Measurements from ENCODE around the gene EXOC7. TPM values are rescaled to one million over a fixed set of nuclear protein-coding genes. Genes with fewer than 3 reads are reported as not detected.

EXOC7 gene
- total RNA-seq, 5 donors from 2014 or later (not counting 1 experiment from before 2014, with no cell fraction given): 119 to 181 (median 156) TPM

DNA sequence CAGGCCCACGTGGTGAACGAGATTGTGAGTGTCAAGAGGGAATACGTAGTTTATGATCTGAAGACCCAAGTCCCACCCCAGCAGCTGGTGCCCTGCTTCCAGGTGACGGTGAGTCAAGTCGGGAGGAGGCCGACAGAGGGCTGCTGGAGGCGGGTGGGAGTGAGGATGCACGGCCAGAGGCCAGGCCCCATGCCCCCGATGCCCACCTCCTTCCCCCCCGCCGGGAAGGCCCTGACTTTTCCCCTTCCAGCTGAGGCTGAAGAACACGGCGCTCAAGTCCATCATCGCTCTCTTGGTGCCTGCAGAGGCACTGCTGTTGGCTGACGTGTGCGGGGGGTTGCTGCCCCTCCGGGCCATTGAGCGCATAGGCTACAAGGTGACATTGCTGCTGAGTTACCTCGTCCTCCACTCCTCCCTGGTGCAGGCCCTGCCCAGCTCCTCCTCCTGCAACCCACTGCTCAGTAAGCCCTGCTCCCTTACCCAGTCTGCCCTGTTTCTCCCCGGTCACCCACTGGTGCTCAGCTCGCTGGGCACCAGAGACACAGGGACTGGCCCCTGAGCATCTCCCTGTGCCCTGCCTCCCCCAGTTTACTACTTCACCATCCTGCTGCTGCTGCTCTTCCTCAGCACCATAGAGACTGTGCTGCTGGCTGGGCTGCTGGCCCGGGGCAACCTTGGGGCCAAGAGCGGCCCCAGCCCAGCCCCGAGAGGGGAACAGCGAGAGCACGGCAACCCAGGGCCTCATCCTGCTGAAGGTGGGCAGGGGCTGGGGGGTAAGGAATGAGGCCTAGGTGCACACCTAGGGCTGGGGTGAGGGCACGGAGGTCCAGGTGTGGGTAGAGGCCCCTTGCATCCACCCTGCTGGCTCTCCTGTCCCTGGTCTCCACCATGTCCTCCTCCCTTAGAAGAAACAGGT is 22.0 kb downstream of the EXOC7 start:
- Histone ChIP-seq H3K27ac (ENCODE audit: low read length) (no peak overlapping the region), H3K4me1 (ENCODE audit: control insufficient read depth in 1 of 2, extremely low read depth in 1 of 2, insufficient read depth in 2 of 2, low read length in 2 of 2) (peaks cover 5 to 34% of the 10 kb centered on the region in 2 experiments), H3K27me3 (replicated peaks in 1 of 2; ENCODE audit: control insufficient read depth in 2 of 2, extremely low read depth in 1 of 2, insufficient read depth in 2 of 2, low read length in 1 of 2) (peaks cover 2 to 35% of the 10 kb centered on the region in 2 experiments), H3K36me3 (ENCODE audit: control insufficient read depth in 2 of 2, extremely low read depth in 1 of 2, insufficient read depth in 1 of 2, low read length in 1 of 2) (peaks cover 11 to 40% of the 10 kb centered on the region in 2 donors), H3K4me3 (ENCODE audit: control insufficient read depth in 1 of 2, extremely low read depth in 1 of 2, low read length in 1 of 2) (no peak overlapping the region), H3K9me3 (no peaks in the 10 kb centered on the region)
- H3K27ac Mint-ChIP-seq: peak overlapping the region in 1 of 2 donors; percentile 61
- no peak for ATAC-seq (replicated peaks in 1 of 4)
- H3K4me3 Mint-ChIP-seq: no peak overlapping the region
- WGBS (ENCODE audit: insufficient coverage): 91% methylated on average over 22 of the region's 27 CpGs
- H3K4me1 Mint-ChIP-seq: peaks cover 27 to 37% (median 36%) of the 10 kb centered on the region in 3 donors
- DNase-seq: no peak
- H3K9me3 Mint-ChIP-seq: no peaks in the 10 kb centered on the region
- ChIA-PET CTCF (no interaction called here), POLR2A (interaction anchor here in 1 of 2 donors (0.6 kb wide), 1 partner anchor 18 kb away, joined by 4 read pairs; no protein-coding TSS in a partner anchor)
- H3K27me3 Mint-ChIP-seq: peaks cover 3 to 16% of the 10 kb centered on the region in 2 donors
- peaks cover 5% of the 10 kb centered on the region for H3K36me3 Mint-ChIP-seq

DNA sequence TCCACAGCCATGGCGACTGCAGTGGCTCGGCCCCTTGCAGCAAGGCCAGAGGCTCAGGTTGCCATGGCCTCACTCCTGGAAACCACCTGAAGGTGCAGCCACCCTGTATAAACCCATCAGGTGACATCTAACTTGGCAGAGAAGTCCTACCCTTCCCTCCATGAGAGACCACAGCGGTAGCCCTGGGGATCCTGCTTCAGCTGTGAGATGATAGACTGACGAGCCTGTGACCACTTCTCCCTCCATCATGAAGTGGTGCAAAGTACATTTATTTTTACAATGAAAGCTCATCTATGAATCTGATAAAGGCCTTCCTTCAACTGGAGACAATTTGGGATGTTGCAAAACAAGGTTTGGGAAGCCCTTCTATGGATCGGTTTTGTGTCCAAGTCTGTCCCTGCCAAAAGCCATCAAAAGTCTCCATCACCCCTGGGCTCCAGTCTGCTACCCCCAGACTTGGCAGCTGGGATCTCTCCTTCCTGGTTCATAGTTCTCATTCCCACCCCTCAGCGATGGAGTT is 22.8 kb downstream of the EXOC7 start:
- 73% methylated on average over 3 of the region's 6 CpGs for WGBS (ENCODE audit: insufficient coverage)
- Mint-ChIP-seq H3K27ac (peak overlapping the region; percentile 34 to 46), H3K4me1 (peaks cover 34 to 42% (median 41%) of the 10 kb centered on the region in 3 donors), H3K36me3 (peaks cover 5% of the 10 kb centered on the region), H3K4me3 (no peak overlapping the region), H3K9me3 (no peaks in the 10 kb centered on the region), H3K27me3 (peaks cover 3 to 20% of the 10 kb centered on the region in 2 donors)
- ATAC-seq (replicated peaks in 1 of 4): no peak
- peaks cover 11 to 36% of the 10 kb centered on the region in 2 donors for H3K36me3 ChIP-seq (ENCODE audit: control insufficient read depth in 2 of 2, extremely low read depth in 1 of 2, insufficient read depth in 1 of 2, low read length in 1 of 2)
- POLR2A ChIA-PET: interaction anchor here (0.6 kb wide), 2 partner anchors 9 to 17 kb away, joined by 3 to 4 read pairs; no protein-coding TSS in a partner anchor
- no peak overlapping the region for H3K4me3 ChIP-seq (ENCODE audit: control insufficient read depth in 1 of 2, extremely low read depth in 1 of 2, low read length in 1 of 2)
- H3K27ac ChIP-seq (ENCODE audit: low read length): no peak overlapping the region
- H3K9me3 ChIP-seq: no peaks in the 10 kb centered on the region
- DNase-seq: no peak
- CTCF ChIA-PET: no interaction called here
- peaks cover 3 to 42% of the 10 kb centered on the region in 2 experiments for H3K27me3 ChIP-seq (replicated peaks in 1 of 2; ENCODE audit: control insufficient read depth in 2 of 2, extremely low read depth in 1 of 2, insufficient read depth in 2 of 2, low read length in 1 of 2)
- H3K4me1 ChIP-seq (ENCODE audit: control insufficient read depth in 1 of 2, extremely low read depth in 1 of 2, insufficient read depth in 2 of 2, low read length in 2 of 2): peaks cover 11 to 41% of the 10 kb centered on the region in 2 experiments

DNA sequence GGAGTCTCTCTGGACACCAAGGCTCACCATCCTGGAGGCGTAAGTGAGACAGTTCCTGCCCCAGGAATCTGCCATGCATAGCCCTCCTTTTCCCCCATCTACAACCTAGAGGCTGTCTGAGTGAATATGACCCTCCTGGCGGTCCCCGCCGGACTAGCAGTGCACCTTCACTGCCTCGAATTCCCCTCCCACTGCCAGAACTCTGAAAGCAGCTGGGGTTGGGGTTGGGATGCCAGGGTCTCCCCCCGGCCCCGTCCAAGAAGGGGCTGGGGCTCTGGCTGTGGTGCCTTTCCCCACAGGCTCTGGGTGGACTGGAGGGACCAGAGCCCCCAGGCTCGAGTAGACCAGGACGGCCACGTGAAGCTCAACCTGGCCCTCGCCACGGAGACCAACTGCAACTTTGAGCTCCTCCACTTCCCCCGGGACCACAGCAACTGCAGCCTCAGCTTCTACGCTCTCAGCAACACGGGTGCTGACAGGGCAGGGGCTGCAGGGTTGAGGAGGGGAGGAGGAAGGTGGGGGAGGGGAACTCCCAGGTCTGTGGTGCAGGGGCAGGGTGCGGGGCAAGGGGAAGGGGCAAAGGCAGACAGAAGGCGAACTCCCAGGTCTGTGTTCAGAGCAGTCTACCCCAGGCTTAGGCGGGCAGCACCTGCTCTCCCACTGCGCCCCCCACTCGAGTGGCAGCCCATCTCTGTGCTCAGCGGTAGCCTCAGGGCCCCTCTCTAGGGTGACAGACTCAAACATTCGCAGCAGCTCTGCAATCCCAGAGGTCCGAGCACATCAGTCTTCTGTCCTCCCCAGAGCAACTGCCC is 23.4 kb downstream of the EXOC7 start:
- peak overlapping the region in 1 of 3 donors; percentile 23 for H3K4me3 Mint-ChIP-seq

DNA sequence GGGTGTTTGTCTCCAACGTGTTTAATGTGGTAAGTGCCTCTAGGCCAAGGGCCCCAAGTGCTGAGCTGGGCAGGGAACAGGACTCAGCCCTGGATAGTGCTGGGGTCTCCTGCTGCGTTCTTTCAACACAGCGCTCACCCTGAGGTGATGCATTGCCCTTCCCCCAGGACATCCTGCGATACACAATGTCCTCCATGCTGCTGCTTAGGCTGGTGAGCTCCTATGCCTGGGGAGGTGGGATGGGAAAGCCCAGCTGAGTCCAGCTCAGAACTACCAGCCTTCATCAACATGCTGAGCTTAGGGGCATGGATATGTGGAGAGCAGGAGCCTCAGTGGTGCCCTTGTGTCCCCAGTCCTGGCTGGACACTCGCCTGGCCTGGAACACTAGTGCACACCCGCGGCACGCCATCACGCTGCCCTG is 24.0 kb downstream of the EXOC7 start:
- H3K36me3 ChIP-seq (ENCODE audit: control insufficient read depth in 2 of 2, extremely low read depth in 1 of 2, insufficient read depth in 1 of 2, low read length in 1 of 2): peaks cover 11 to 23% of the 10 kb centered on the region in 2 donors
- H3K36me3 Mint-ChIP-seq: peaks cover 6% of the 10 kb centered on the region
- peaks cover 9 to 55% of the 10 kb centered on the region in 2 experiments for H3K27me3 ChIP-seq (replicated peaks in 1 of 2; ENCODE audit: control insufficient read depth in 2 of 2, extremely low read depth in 1 of 2, insufficient read depth in 2 of 2, low read length in 1 of 2)
- peaks cover 14 to 31% of the 10 kb centered on the region in 2 donors for H3K27me3 Mint-ChIP-seq
- H3K4me1 ChIP-seq (ENCODE audit: control insufficient read depth in 1 of 2, extremely low read depth in 1 of 2, insufficient read depth in 2 of 2, low read length in 2 of 2): peaks cover 13 to 54% of the 10 kb centered on the region in 2 experiments
- no peaks in the 10 kb centered on the region for H3K9me3 ChIP-seq
- H3K27ac Mint-ChIP-seq: no peak overlapping the region
- 42% methylated on average over 7 of the region's 9 CpGs for WGBS (ENCODE audit: insufficient coverage)
- H3K4me3 Mint-ChIP-seq: no peak overlapping the region
- DNase-seq (no peak), ATAC-seq (replicated peaks in 1 of 4) (no peak)
- ChIA-PET CTCF (interaction anchor here (0.5 to 0.9 kb wide), 4 partner anchors 10 to 413 kb away, joined by 3 to 5 read pairs (median 4); no protein-coding TSS in a partner anchor), POLR2A (no interaction called here)
- H3K9me3 Mint-ChIP-seq: no peaks in the 10 kb centered on the region
- no peak overlapping the region for H3K4me3 ChIP-seq (ENCODE audit: control insufficient read depth in 1 of 2, extremely low read depth in 1 of 2, low read length in 1 of 2)
- H3K4me1 Mint-ChIP-seq: peaks cover 44 to 53% (median 53%) of the 10 kb centered on the region in 3 donors
- no peak overlapping the region for H3K27ac ChIP-seq (ENCODE audit: low read length)

More for the DNA sequence above, 23.4 kb downstream of the EXOC7 start:
- H3K36me3 ChIP-seq (ENCODE audit: control insufficient read depth in 2 of 2, extremely low read depth in 1 of 2, insufficient read depth in 1 of 2, low read length in 1 of 2): peaks cover 11 to 29% of the 10 kb centered on the region in 2 donors
- no peak overlapping the region for H3K27ac ChIP-seq (ENCODE audit: low read length)
- DNase-seq (peak in 2 of 35 experiments; percentile 30), ATAC-seq (replicated peaks in 1 of 4) (peak in 3 of 4 experiments; percentile 11 to 33 (median 14))
- no peaks in the 10 kb centered on the region for H3K9me3 ChIP-seq
- ChIA-PET POLR2A (interaction anchor here in 1 of 2 donors (0.6 kb wide), 1 partner anchor 8 kb away, joined by 3 read pairs; no protein-coding TSS in a partner anchor), CTCF (interaction anchor here in 1 of 2 donors (0.7 kb wide), 1 partner anchor 31 kb away, joined by 5 read pairs; no protein-coding TSS in a partner anchor)
- peak overlapping the region; percentile 46 to 58 for H3K27ac Mint-ChIP-seq
- peaks cover 9 to 27% of the 10 kb centered on the region in 2 donors for H3K27me3 Mint-ChIP-seq
- no peaks in the 10 kb centered on the region for H3K9me3 Mint-ChIP-seq
- H3K4me3 ChIP-seq (ENCODE audit: control insufficient read depth in 1 of 2, extremely low read depth in 1 of 2, low read length in 1 of 2): no peak overlapping the region
- WGBS (ENCODE audit: insufficient coverage): 34% methylated on average over 12 of the region's 23 CpGs
- H3K4me1 ChIP-seq (ENCODE audit: control insufficient read depth in 1 of 2, extremely low read depth in 1 of 2, insufficient read depth in 2 of 2, low read length in 2 of 2): peaks cover 13 to 48% of the 10 kb centered on the region in 2 experiments
- peaks cover 40 to 48% (median 47%) of the 10 kb centered on the region in 3 donors for H3K4me1 Mint-ChIP-seq
- peaks cover 5% of the 10 kb centered on the region for H3K36me3 Mint-ChIP-seq
- H3K27me3 ChIP-seq (replicated peaks in 1 of 2; ENCODE audit: control insufficient read depth in 2 of 2, extremely low read depth in 1 of 2, insufficient read depth in 2 of 2, low read length in 1 of 2): peaks cover 9 to 49% of the 10 kb centered on the region in 2 experiments

DNA sequence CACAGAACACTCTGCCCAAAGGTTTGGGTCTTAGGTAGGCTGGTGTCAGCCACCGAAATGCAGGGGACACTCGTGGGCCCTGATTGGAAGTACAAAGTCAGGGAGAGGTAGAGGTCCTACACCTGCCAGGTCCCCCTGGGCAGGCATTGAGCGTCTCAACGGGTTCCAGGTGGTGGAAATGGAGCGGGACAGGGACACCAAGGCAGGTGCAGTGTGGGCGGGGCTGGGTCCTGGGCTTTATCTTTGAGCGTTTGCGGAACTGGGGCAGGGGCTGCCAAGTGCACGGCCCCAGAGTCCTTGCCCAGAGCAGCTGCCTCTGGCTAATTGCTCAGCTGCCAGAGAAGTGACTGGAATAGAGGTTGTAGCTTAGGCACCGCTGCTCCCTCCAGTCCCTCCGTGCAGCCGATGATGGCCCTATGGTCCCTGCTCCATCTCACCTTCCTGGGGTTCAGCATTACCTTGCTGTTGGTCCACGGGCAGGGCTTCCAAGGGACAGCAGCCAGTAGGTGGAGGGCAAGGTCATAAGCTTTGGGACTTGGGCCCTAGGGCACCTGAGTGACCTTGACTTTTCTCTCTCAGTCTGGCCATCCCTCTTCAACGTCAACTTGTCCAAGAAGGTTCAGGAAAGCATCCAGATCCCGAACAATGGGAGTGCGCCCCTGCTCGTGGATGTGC is 24.6 kb downstream of the EXOC7 start, which contains the start of gene ZACN:
Gene ZACN, plus strand, starts transcription at position 323 of the 675 bp plus-strand sequence. Its CDS starts 83 bp downstream, at position 406.
- DNase-seq (no peak), ATAC-seq (replicated peaks in 1 of 4) (no peak)
- POLR2A ChIA-PET: no interaction called here
- CTCF ChIA-PET: interaction anchor here (0.5 to 0.9 kb wide), 3 partner anchors 10 to 413 kb away, joined by 3 to 5 read pairs (median 4); no protein-coding TSS in a partner anchor
- Mint-ChIP-seq H3K27ac (peak within 1 kb of the TSS in 1 of 2 donors; percentile 58), H3K4me3 (peak within 1 kb of the TSS in 1 of 3 donors; percentile 89), H3K9me3 (no peaks in the 10 kb centered on the region), H3K4me1 (peaks cover 44 to 55% (median 53%) of the 10 kb centered on the region in 3 donors), H3K36me3 (peaks cover 4% of the 10 kb centered on the region), H3K27me3 (peaks cover 14 to 31% of the 10 kb centered on the region in 2 donors)
- Histone ChIP-seq H3K9me3 (no peaks in the 10 kb centered on the region), H3K4me3 (ENCODE audit: control insufficient read depth in 1 of 2, extremely low read depth in 1 of 2, low read length in 1 of 2) (no peak within 1 kb of the TSS), H3K27ac (ENCODE audit: low read length) (no peak within 1 kb of the TSS), H3K36me3 (ENCODE audit: control insufficient read depth in 2 of 2, extremely low read depth in 1 of 2, insufficient read depth in 1 of 2, low read length in 1 of 2) (peaks cover 10 to 17% of the 10 kb centered on the region in 2 donors), H3K27me3 (replicated peaks in 1 of 2; ENCODE audit: control insufficient read depth in 2 of 2, extremely low read depth in 1 of 2, insufficient read depth in 2 of 2, low read length in 1 of 2) (peaks cover 9 to 61% of the 10 kb centered on the region in 2 experiments), H3K4me1 (ENCODE audit: control insufficient read depth in 1 of 2, extremely low read depth in 1 of 2, insufficient read depth in 2 of 2, low read length in 2 of 2) (peaks cover 13 to 59% of the 10 kb centered on the region in 2 experiments)
- WGBS (ENCODE audit: insufficient coverage): 70% methylated on average over 16 of the region's 17 CpGs

Data from T-cell (primary cell).